Measurements from ENCODE around the gene RFX3.

Gene RFX3

GRCh38 chr9:3525836-3526164, at the start of gene RFX3:
Gene RFX3 (minus strand): TSS chr9:3526001. CDS start chr9:3395588, 130,413 bp downstream.
- peak; percentile 89 for DNase-seq

GRCh38 chr9:3571500-3571899, 45.7 kb upstream of the RFX3 start:
- DNase-seq, result no peak

- no peak for DNase-seq
Observed at GRCh38 chr9:3569529-3569928, 43.7 kb upstream of the RFX3 start.

- no peak for DNase-seq
Observed at GRCh38 chr9:3567988-3568387, 42.2 kb upstream of the RFX3 start.

GRCh38 chr9:3553076-3553765, 27.4 kb upstream of the RFX3 start:
- DNase-seq, result no peak

GRCh38 chr9:3549225-3549624, 23.4 kb upstream of the RFX3 start:
- DNase-seq, result no peak

- DNase-seq, result no peak
Observed at GRCh38 chr9:3548648-3549047, 22.8 kb upstream of the RFX3 start.

GRCh38 chr9:3541206-3541605, 15.4 kb upstream of the RFX3 start:
- DNase-seq, result no peak

- DNase-seq, result no peak
Observed at GRCh38 chr9:3534614-3535404, 9.0 kb upstream of the RFX3 start.

- DNase-seq, result no peak
Observed at GRCh38 chr9:3532158-3532557, 6.4 kb upstream of the RFX3 start.

GRCh38 chr9:3528451-3528850, 2.6 kb upstream of the RFX3 start:
- no peak for DNase-seq

- DNase-seq, result peak; percentile 61
Observed at GRCh38 chr9:3526997-3527940, 1.5 kb upstream of the RFX3 start.

- peak; percentile 82 for DNase-seq
Observed at GRCh38 chr9:3526165-3526996, 580 bp upstream of the RFX3 start.

- peak; percentile 41 for DNase-seq
Observed at GRCh38 chr9:3525096-3525835, 535 bp downstream of the RFX3 start.

- no peak for DNase-seq
Observed at GRCh38 chr9:3521966-3522365, 3.8 kb downstream of the RFX3 start.

- no peak for DNase-seq
Observed at GRCh38 chr9:3520564-3520963, 5.2 kb downstream of the RFX3 start.

GRCh38 chr9:3517377-3518048, 8.3 kb downstream of the RFX3 start:
- no peak for DNase-seq

GRCh38 chr9:3516667-3517330, 9.0 kb downstream of the RFX3 start:
- no peak for DNase-seq

- DNase-seq, result no peak
Observed at GRCh38 chr9:3515405-3515804, 10.4 kb downstream of the RFX3 start.

- DNase-seq, result no peak
Observed at GRCh38 chr9:3514786-3515185, 11.0 kb downstream of the RFX3 start.

All from DMS53 (cell line).